ENCODE measurements around the gene ANKRD36C.
"Not testable (repeated sequence)": the region's sequence is repeated elsewhere in the genome, so short reads cannot be mapped to it uniquely, and the experiment has no call there.

DNA sequence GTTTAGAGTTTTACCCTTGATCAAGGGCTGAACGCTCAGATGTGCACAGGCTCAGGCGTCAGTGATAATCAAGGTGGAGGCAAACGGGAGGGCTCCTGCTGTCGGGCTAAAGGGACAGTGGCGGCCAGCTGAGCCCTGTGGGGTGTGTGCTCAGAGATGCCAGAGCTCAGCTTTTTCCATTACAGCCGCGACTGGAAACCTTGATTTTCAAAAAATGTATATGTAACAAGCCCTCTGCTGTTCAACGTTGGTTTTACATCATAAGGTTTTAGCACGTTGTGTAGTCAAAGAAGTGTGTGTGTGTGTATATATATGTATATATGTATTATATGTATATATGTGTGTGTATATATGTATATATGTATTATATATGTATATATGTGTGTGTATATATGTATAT, 201.4 kb downstream of the ANKRD36C start:
- TF ChIP-seq, protein P1, sequence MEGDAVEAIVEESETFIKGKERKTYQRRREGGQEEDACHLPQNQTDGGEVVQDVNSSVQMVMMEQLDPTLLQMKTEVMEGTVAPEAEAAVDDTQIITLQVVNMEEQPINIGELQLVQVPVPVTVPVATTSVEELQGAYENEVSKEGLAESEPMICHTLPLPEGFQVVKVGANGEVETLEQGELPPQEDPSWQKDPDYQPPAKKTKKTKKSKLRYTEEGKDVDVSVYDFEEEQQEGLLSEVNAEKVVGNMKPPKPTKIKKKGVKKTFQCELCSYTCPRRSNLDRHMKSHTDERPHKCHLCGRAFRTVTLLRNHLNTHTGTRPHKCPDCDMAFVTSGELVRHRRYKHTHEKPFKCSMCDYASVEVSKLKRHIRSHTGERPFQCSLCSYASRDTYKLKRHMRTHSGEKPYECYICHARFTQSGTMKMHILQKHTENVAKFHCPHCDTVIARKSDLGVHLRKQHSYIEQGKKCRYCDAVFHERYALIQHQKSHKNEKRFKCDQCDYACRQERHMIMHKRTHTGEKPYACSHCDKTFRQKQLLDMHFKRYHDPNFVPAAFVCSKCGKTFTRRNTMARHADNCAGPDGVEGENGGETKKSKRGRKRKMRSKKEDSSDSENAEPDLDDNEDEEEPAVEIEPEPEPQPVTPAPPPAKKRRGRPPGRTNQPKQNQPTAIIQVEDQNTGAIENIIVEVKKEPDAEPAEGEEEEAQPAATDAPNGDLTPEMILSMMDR (IDR thresholded peaks at IDR 0.05; ENCODE audit: low read depth, low read length), result not testable (repeated sequence)
- not testable (repeated sequence) for TF ChIP-seq EZH2phosphoT487 (IDR thresholded peaks at IDR 0.05; ENCODE audit: low read depth)
